NOMO-1 (cell line): ENCODE results near the gene LSAMP.
"Not testable (repeated sequence)": the region's sequence is repeated elsewhere in the genome, so short reads cannot be mapped to it uniquely, and the experiment has no call there.

ENCODE experiments used
- DNase-seq, 2 experiments: peaks; one replicate each; lab custom pipeline; 2025; ENCODE audit not compliant: unreplicated experiment in 2 of 2; lab: John Stamatoyannopoulos, UW

LSAMP gene

GRCh38 chr3:115859002-115859807, 586.1 kb downstream of the LSAMP start:
- no peak for DNase-seq

DNA sequence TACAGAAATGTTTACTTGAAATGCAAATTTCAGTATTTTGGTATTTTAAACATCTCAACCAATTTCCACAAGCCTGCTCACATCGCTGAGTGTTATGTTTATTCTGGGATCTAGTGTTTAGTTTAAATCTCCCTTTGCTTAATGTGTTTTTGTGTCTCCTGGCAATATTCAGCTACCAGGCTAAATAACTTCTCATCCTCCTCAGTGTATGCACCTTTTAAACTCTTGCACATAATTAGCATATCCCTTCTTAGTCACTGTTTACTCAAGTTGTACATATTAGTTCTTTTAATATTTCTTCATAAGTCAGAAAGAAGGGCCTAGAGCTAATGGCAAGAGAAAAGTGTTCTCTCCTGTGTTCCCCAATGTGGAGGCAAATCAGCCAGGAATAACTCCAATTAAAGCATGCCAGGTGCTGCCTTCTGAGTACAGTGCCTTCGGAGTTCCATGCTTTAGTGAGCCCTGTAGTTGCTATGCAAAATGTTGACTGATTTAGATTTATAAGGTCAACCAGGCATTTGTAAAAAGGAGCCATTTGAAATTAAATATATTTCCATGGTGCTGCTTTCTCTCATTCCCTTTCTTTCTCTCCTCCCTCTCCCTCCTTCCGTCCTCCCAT, 587.7 kb downstream of the LSAMP start:
- no peak for DNase-seq

DNA sequence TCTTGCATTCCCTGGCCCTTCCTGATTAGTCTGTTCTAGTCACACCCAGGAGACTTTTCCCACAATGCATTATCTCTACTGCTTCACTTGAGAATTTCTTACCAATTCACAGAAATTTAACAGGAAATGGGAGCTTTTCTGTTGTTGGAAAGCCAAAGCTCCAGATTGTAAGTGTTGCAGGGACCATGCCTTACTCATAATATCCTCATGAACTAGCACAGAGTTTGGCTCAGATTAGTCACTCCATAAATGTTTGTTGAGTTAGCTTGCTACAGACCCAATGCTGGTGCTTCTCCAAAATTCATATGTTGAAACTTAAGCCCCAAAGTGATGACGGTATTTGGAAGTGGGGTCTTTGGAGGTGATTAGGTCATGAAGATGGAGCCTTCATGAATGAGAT, 589.4 kb downstream of the LSAMP start:
- no peak for DNase-seq

- no peak for DNase-seq
Observed at GRCh38 chr3:115853104-115853503, 592.2 kb downstream of the LSAMP start.

DNA sequence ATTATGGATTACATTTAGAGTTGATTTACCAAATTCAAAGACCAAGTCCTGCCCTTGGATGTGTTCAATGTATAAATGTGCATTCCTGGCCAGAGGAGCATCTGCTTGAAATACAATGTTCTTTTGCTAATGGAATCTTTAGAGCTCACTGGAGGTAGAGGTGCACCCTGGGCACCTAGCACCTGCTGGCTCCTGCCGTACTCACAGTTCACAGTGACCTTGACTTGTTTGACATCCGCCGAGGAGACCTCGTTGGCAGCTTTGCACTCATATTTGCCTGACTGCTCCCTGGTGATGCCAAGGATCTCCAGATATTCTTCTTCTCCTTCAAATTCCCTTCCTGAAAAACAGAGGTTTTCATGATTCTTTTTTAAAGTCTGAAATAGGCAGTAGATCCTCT, 593.0 kb downstream of the LSAMP start:
- DNase-seq = no peak

GRCh38 chr3:115851571-115851970, 593.7 kb downstream of the LSAMP start:
- no peak for DNase-seq

- no peak for DNase-seq
Observed at GRCh38 chr3:115848641-115849040, 596.6 kb downstream of the LSAMP start.

- no peak for DNase-seq
Observed at GRCh38 chr3:115845986-115846385, 599.3 kb downstream of the LSAMP start.

GRCh38 chr3:115844729-115845128, 600.6 kb downstream of the LSAMP start:
- DNase-seq = not testable (repeated sequence)

DNA sequence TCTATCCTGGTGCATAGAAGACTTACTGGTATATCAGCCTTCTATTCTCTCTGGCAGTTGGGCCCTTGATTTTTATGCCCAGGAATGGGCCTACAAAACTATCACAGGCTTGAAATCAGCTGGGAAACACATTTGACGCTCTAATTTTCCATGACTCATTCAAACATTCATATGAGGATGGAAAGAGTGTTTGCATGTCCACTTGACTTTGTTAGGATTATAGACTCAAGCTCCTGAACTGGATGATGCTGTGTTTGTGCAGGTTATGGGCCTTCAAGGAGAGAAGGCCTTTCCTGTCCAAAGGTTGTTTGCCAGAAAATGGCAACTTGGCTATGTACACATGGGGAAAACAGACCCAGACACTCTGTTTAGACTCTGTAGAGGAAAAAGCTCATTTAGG, 602.1 kb downstream of the LSAMP start:
- DNase-seq = no peak

GRCh38 chr3:115839246-115839645, 606.0 kb downstream of the LSAMP start:
- no peak for DNase-seq

- DNase-seq = no peak
Observed at GRCh38 chr3:115838786-115839185, 606.5 kb downstream of the LSAMP start.

- DNase-seq = peak in 1 of 2 experiments; percentile 1
Observed at GRCh38 chr3:115836944-115837343, 608.3 kb downstream of the LSAMP start.

- DNase-seq = no peak
Observed at GRCh38 chr3:115835946-115836345, 609.3 kb downstream of the LSAMP start.

DNA sequence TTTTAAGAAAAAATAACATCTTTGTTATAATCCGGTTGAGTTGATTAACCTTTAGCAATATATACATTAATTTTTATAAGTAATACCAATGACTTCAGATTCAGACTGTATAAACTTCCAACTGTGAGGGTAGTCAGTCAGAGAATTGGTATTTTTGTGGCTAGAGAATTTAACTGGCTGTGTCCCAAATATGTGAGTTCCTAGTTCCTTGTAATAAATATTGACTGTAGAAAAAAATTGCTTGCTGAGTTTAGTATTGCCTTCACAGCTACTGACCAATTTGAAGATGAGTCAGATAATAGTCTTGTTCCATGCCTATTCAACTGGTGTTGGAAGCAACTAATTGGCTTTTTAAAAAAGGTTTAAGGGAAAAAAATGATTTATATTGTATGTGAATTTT, 611.2 kb downstream of the LSAMP start:
- DNase-seq = no peak

- DNase-seq = no peak
Observed at GRCh38 chr3:115833074-115833473, 612.2 kb downstream of the LSAMP start.

- DNase-seq = no peak
Observed at GRCh38 chr3:115832265-115832664, 613.0 kb downstream of the LSAMP start.

- no peak for DNase-seq
Observed at GRCh38 chr3:115831864-115832263, 613.4 kb downstream of the LSAMP start.

- no peak for DNase-seq
Observed at GRCh38 chr3:115830764-115831395, 614.4 kb downstream of the LSAMP start.

DNA sequence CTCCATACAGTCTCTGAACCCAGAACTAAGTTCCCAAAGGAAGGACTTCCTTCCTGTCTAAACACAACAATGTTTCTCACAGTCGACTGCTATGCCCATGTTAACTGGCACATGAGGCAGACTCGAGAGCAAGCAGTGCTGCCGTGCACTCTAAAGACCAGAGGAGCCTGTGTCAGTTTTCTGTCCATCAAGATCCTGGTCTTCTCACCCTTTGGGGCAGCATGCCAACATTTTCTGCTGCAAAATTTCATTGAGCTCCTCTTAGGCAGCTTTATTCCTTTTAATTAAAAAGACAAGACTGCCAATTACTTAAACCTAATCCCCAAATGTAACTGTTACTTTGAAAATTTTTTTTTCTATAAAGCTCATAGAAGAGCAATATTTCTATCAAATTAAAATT, 616.9 kb downstream of the LSAMP start:
- no peak for DNase-seq

DNA sequence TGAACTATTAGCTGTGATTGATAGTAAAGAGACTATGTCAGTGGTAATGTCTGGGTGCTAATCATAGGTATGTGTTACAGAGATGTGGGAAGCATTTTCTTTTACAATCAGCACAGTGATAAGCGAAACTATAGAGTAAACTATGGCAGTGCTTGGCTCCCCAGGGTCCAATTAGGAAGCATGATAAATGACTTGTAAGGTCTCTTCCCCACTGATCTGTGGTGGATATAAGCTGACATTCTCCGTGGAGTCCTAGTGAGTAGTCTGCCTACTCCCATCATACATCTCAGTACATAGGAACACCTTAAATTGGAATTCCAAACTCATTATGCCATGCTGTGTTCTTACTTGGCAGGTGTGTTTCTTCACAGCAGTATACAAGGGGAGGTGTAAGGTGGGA, 617.8 kb downstream of the LSAMP start:
- DNase-seq = no peak

GRCh38 chr3:115825046-115825445, 620.2 kb downstream of the LSAMP start:
- no peak for DNase-seq
